ENCODE measurements around the gene SMIM44.

- TF ChIP-seq CTCF (IDR thresholded peaks at IDR 0.05 in 2 of 3, conservative IDR thresholded peaks at IDR 0.05 in 1 of 3; ENCODE audit: insufficient read depth in 2 of 3, low read depth in 1 of 3, low read length in 3 of 3) (no peak), REST (IDR thresholded peaks at IDR 0.05; ENCODE audit: borderline replicate concordance) (no peak), REST (CRISPR knock-in tag; IDR thresholded peaks at IDR 0.05; ENCODE audit: low read depth) (no peak), KDM2B (CRISPR knock-in tag; IDR thresholded peaks at IDR 0.05) (no peak), ZNF740 (CRISPR knock-in tag; IDR thresholded peaks at IDR 0.05) (no peak), ZNF740 (tag; IDR thresholded peaks at IDR 0.05) (no peak), JUND (IDR thresholded peaks at IDR 0.05; ENCODE audit: borderline replicate concordance, low read depth, low read length) (no peak), JUND (tag; IDR thresholded peaks at IDR 0.05; ENCODE audit: borderline replicate concordance, low read depth, low read length) (no peak), MYNN (IDR thresholded peaks at IDR 0.05) (no peak), MYNN (CRISPR knock-in tag; IDR thresholded peaks at IDR 0.05) (no peak), RBM17 (IDR thresholded peaks at IDR 0.05; ENCODE audit: borderline replicate concordance, low read depth, low read length) (no peak)
Observed at GRCh38 chr19:3518255-3518654, 35.0 kb upstream of the SMIM44 start.

Data from K562 (cell line).